CD14-positive monocyte (primary cell): ENCODE data around the gene SLC36A3. TPM values are rescaled to one million over a fixed set of nuclear protein-coding genes. Genes with fewer than 3 reads are reported as not detected.
"Not testable (repeated sequence)": the region's sequence is repeated elsewhere in the genome, so short reads cannot be mapped to it uniquely, and the experiment has no call there.

ENCODE experiments used
- DNase-seq, 3 donors: peaks; one replicate each; pipeline ENCODE4 v3.0.0-alpha.2; 2011 to 2022
- H2AFZ ChIP-seq: 2 replicates; pipeline ENCODE4 v1.6.0; 2012; ENCODE audit warnings: mild to moderate bottlenecking, low read depth, low read length, inconsistent platforms; ENCODE audit not compliant: insufficient read depth, poor library complexity, severe bottlenecking
- H3K27ac ChIP-seq, 2 donors: 1 replicate in 1 of 2; 2 replicates in 1 of 2; pipeline ENCODE4 v1.5.1; 2012 to 2013; ENCODE audit warnings: low read length in 2 of 2, control low read depth in 1 of 2, inconsistent platforms in 1 of 2, low read depth in 1 of 2, mild to moderate bottlenecking in 1 of 2
- H3K27me3 ChIP-seq, 2 donors: one replicate each; pipeline versions ENCODE4 v1.6.0 to v1.6.1; 2011 to 2013; ENCODE audit warnings: low read length in 2 of 2; ENCODE audit not compliant: control insufficient read depth in 2 of 2, insufficient read depth in 2 of 2
- H3K36me3 ChIP-seq, 2 donors: replicated peaks in 1 of 2; 1 replicate in 1 of 2; 2 replicates in 1 of 2; pipeline versions ENCODE4 v1.5.1 to v1.6.1; 2012 to 2013; ENCODE audit warnings: low read length in 2 of 2, control low read depth in 1 of 2, inconsistent platforms in 1 of 2, mild to moderate bottlenecking in 1 of 2; ENCODE audit not compliant: insufficient read depth in 2 of 2, control insufficient read depth in 1 of 2
- H3K4me1 ChIP-seq, 2 donors: 1 replicate in 1 of 2; 2 replicates in 1 of 2; pipeline versions ENCODE4 v1.5.1 to v1.6.1; 2012 to 2013; ENCODE audit warnings: low read length in 2 of 2, control low read depth in 1 of 2, inconsistent platforms in 1 of 2, mild to moderate bottlenecking in 1 of 2, moderate library complexity in 1 of 2; ENCODE audit not compliant: insufficient read depth in 2 of 2, control insufficient read depth in 1 of 2
- H3K4me2 ChIP-seq: replicated peaks from 2 replicates; pipeline ENCODE3; 2012; ENCODE audit warnings: low read length, moderate library complexity, mild to moderate bottlenecking; ENCODE audit not compliant: poor library complexity, severe bottlenecking; ENCODE audit errors: extremely low read depth
- H3K4me3 ChIP-seq, 3 experiments: fragments of 200-600 bp in 1 of 3; sonication (generic) in 1 of 3; replicated peaks in 1 of 3; 1 replicate in 2 of 3; 2 replicates in 1 of 3; pipeline ENCODE4 v1.5.1; 2011 to 2013; ENCODE audit warnings: low read length in 3 of 3, mild to moderate bottlenecking in 3 of 3, control low read depth in 2 of 3, low read depth in 2 of 3, inconsistent platforms in 1 of 3, moderate library complexity in 1 of 3
- H3K79me2 ChIP-seq: 2 replicates; pipeline ENCODE4 v1.6.0; 2012; ENCODE audit warnings: mild to moderate bottlenecking, control low read depth, inconsistent platforms, low read length, moderate library complexity; ENCODE audit not compliant: insufficient read depth
- H3K9ac ChIP-seq: 2 replicates; pipeline ENCODE4 v1.6.0; 2017; ENCODE audit warnings: low read length, mild to moderate bottlenecking; ENCODE audit not compliant: insufficient read depth, poor library complexity, severe bottlenecking
- H3K9me3 ChIP-seq, 2 donors: replicated peaks in 1 of 2; 1 replicate in 1 of 2; 2 replicates in 1 of 2; pipeline versions ENCODE4 v1.5.1 to v1.6.1; 2012 to 2013; ENCODE audit warnings: low read length in 2 of 2, control low read depth in 1 of 2; ENCODE audit not compliant: control insufficient read depth in 1 of 2, insufficient read depth in 1 of 2
- H4K20me1 ChIP-seq: 2 replicates; pipeline ENCODE4 v1.6.0; 2012; ENCODE audit warnings: mild to moderate bottlenecking, low read length, control low read depth, moderate library complexity; ENCODE audit not compliant: insufficient read depth
- H3K27ac Mint-ChIP-seq, 7 donors: one replicate each; pipeline ENCODE4 v1.8.0; 2020; ENCODE audit warnings: mild to moderate bottlenecking in 7 of 7, mixed read lengths in 7 of 7, moderate library complexity in 6 of 7, inconsistent platforms in 2 of 7
- H3K27me3 Mint-ChIP-seq, 3 donors: one replicate each; pipeline ENCODE4 v1.8.0; 2021 to 2022; ENCODE audit warnings: low read depth in 3 of 3, mild to moderate bottlenecking in 3 of 3, mixed read lengths in 3 of 3, moderate library complexity in 3 of 3, inconsistent platforms in 1 of 3
- H3K36me3 Mint-ChIP-seq, 2 donors: one replicate each; pipeline ENCODE4 v1.8.0; 2020; ENCODE audit warnings: mixed read lengths in 2 of 2, inconsistent platforms in 1 of 2, mild to moderate bottlenecking in 1 of 2
- H3K4me1 Mint-ChIP-seq: one replicate; pipeline ENCODE4 v1.8.0; 2020; ENCODE audit warnings: mild to moderate bottlenecking, mixed read lengths
- H3K4me3 Mint-ChIP-seq, 2 donors: one replicate each; pipeline ENCODE4 v1.8.0; 2020; ENCODE audit warnings: mild to moderate bottlenecking in 2 of 2, mixed read lengths in 2 of 2, moderate library complexity in 1 of 2
- H3K9me3 Mint-ChIP-seq, 7 donors: one replicate each; pipeline ENCODE4 v1.8.0; 2020 to 2022; ENCODE audit warnings: mixed read lengths in 7 of 7, mild to moderate bottlenecking in 6 of 7, moderate library complexity in 6 of 7, inconsistent platforms in 2 of 7
- CTCF ChIP-seq: fragments of 200-600 bp; IDR thresholded peaks from one replicate; pipeline ENCODE4 v1.8.0; 2022; ENCODE audit warnings: antibody characterized with exemption, mild to moderate bottlenecking
- WGBS: methylation state at CpG from one replicate; pipeline ENCODE4 v1.1.5; 2013; ENCODE audit warnings: missing lambda C conversion rate; ENCODE audit not compliant: insufficient coverage; 5-methylcytosine and 5-hydroxymethylcytosine counted together
- intact Hi-C, 2 donors: fragments of 100-400 bp; cut with micrococcal nuclease; formaldehyde crosslinking; loops; one replicate each; pipeline versions ENCODE4 v1.15.0 to v1.15.1; 2023
- polyA plus RNA-seq, 3 donors: library from polyadenylated mRNA; depleted of rRNA in 1 of 3; unstranded in 2 of 3; stranded (reverse) in 1 of 3; fragments of 300-500 nt in 2 of 3; fragments of >200 nt in 1 of 3; fragmentation: Illumina TruSeq in 2 of 3; gene quantifications; 1 replicate in 2 of 3; 2 replicates in 1 of 3; pipeline ENCODE4 v1.2.3, GENCODE V29; 2012 to 2021

Gene SLC36A3
- polyA plus RNA-seq, 3 donors = not detected

DNA sequence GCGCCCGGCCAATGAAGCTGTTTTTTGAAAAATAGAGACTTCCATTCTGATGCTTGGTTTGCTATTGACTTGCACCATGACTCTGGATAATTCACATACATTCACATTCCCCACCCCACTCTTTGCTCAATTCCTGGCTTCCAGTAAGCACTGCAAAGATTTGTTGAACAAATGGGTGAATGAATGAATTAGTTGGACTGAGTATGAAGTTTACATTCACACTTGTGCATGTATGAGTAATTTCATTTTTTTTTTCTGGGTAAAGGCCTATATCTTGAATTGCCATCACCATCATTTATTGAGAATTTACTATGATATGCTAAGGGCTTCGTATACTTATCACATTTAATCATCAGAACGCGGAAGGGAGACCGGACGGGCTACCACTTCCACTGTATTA, 65.9 kb downstream of the SLC36A3 start:
- Histone ChIP-seq H3K4me1 (peaks cover 20 to 53% of the 10 kb centered on the region in 2 donors), H3K27ac (no peak overlapping the region), H4K20me1 (no peaks in the 10 kb centered on the region), H3K4me2 (no peak overlapping the region), H2AFZ (no peak overlapping the region), H3K4me3 (no peak overlapping the region), H3K27me3 (no peaks in the 10 kb centered on the region), H3K79me2 (no peaks in the 10 kb centered on the region), H3K36me3 (no peaks in the 10 kb centered on the region), H3K9ac (no peak overlapping the region), H3K9me3 (no peaks in the 10 kb centered on the region)
- Mint-ChIP-seq H3K9me3 (no peaks in the 10 kb centered on the region), H3K27me3 (peaks cover 0 to 10% (median 3%) of the 10 kb centered on the region in 3 donors), H3K4me1 (peaks cover 39% of the 10 kb centered on the region), H3K27ac (no peak overlapping the region), H3K36me3 (no peaks in the 10 kb centered on the region), H3K4me3 (no peak overlapping the region)
- WGBS = no CpG with 5 or more reads among the region's 7 CpGs
- DNase-seq = no peak
- no peak for TF ChIP-seq CTCF
- intact Hi-C loops = loop anchor here (2.0 to 10.0 kb wide), 3 partner anchors 63 to 110 kb away; no protein-coding TSS in a partner anchor

DNA sequence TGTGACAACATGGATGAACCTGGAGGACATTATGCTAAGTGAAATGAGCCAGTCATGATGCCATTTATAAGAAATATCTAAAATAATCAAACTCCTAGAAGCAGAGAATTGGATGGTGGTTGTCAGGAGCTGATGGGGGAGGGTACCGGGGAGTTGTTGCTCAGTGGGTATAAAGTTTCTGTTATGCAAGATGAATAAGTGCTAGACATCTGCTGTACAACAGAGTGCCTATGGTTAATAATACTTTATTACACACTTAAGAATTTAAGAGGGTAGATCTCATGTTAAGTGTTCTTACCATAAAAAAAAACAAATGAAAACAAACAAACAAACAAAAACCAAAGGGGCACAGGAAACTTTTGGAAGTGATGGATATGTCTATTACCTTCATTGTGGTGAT, 66.7 kb downstream of the SLC36A3 start:
- Histone ChIP-seq H2AFZ (no peak overlapping the region), H3K36me3 (no peaks in the 10 kb centered on the region), H4K20me1 (no peaks in the 10 kb centered on the region), H3K79me2 (no peaks in the 10 kb centered on the region), H3K4me1 (peaks cover 20 to 49% of the 10 kb centered on the region in 2 donors), H3K27me3 (no peaks in the 10 kb centered on the region), H3K4me2 (no peak overlapping the region), H3K27ac (no peak overlapping the region), H3K4me3 (no peak overlapping the region), H3K9ac (no peak overlapping the region), H3K9me3 (no peaks in the 10 kb centered on the region)
- Mint-ChIP-seq H3K27me3 (peaks cover 0 to 10% (median 3%) of the 10 kb centered on the region in 3 donors), H3K27ac (peak overlapping the region in 1 of 7 donors; percentile 13), H3K9me3 (no peaks in the 10 kb centered on the region), H3K4me1 (peaks cover 39% of the 10 kb centered on the region), H3K36me3 (no peaks in the 10 kb centered on the region), H3K4me3 (no peak overlapping the region)
- intact Hi-C loops = loop anchor here (5.0 to 10.0 kb wide), 2 partner anchors 62 to 110 kb away; no protein-coding TSS in a partner anchor
- no peak for TF ChIP-seq CTCF
- no CpG with 5 or more reads among the region's 1 CpG for WGBS
- no peak for DNase-seq

GRCh38 chr5:151235239-151235571, 68.4 kb downstream of the SLC36A3 start:
- not testable (repeated sequence) for DNase-seq, H3K79me2 ChIP-seq, H3K36me3 ChIP-seq, H3K36me3 Mint-ChIP-seq, H3K9me3 Mint-ChIP-seq, H3K27me3 ChIP-seq, H3K27me3 Mint-ChIP-seq, H4K20me1 ChIP-seq, H3K9me3 ChIP-seq
- 92% methylated on average over 2 of the region's 6 CpGs for WGBS
- Mint-ChIP-seq H3K4me3 (peak overlapping the region; percentile 27 to 82), H3K4me1 (peaks cover 30% of the 10 kb centered on the region), H3K27ac (peak overlapping the region; percentile 71 to 90 (median 86))
- peak overlapping the region; percentile 10 for H3K9ac ChIP-seq
- intact Hi-C loops = loop anchor here (5.0 to 10.0 kb wide), 2 partner anchors 60 to 108 kb away; no protein-coding TSS in a partner anchor
- H3K4me3 ChIP-seq = peak overlapping the region in 1 of 3 experiments; percentile 27
- H3K27ac ChIP-seq = peak overlapping the region; percentile 52 to 54
- peak overlapping the region; percentile 49 for H3K4me2 ChIP-seq
- H3K4me1 ChIP-seq = peaks cover 17 to 33% of the 10 kb centered on the region in 2 donors
- H2AFZ ChIP-seq = peak overlapping the region; percentile 57
